WTC11 (cell line): ENCODE measurements around the gene RASA2.

ENCODE experiments used
- ATF3 ChIP-seq: sonication (generic); formaldehyde crosslinking; conservative IDR thresholded peaks from 2 replicates; pipeline ENCODE4 v1.8.1; 2022; ENCODE audit warnings: mild to moderate bottlenecking, missing genetic modification reagents
- FOXP4 ChIP-seq: sonication (generic); formaldehyde crosslinking; IDR thresholded peaks from 2 replicates; pipeline ENCODE4 v1.8.0; 2022; ENCODE audit warnings: mild to moderate bottlenecking, missing genetic modification reagents
- GTF2I ChIP-seq: fragments of 250-450 bp; sonication (Bioruptor Pico); conservative IDR thresholded peaks from 2 replicates; pipeline ENCODE4 v1.4.0; 2021; ENCODE audit warnings: mild to moderate bottlenecking
- MAX ChIP-seq: sonication (generic); formaldehyde crosslinking; IDR thresholded peaks from 2 replicates; pipeline ENCODE4 v1.8.0; 2022; ENCODE audit warnings: mild to moderate bottlenecking, missing genetic modification reagents
- SOX15 ChIP-seq: fragments of 250-450 bp; sonication (Bioruptor Pico); IDR thresholded peaks from 2 replicates; pipeline ENCODE4 v1.9.0; 2021; ENCODE audit warnings: mild to moderate bottlenecking
- TF ChIP-seq, protein P1 (sequence below): fragments of 200-600 bp; IDR thresholded peaks from 2 replicates; pipeline ENCODE4 v1.8.0; 2022; ENCODE audit warnings: antibody characterized with exemption

DNA sequence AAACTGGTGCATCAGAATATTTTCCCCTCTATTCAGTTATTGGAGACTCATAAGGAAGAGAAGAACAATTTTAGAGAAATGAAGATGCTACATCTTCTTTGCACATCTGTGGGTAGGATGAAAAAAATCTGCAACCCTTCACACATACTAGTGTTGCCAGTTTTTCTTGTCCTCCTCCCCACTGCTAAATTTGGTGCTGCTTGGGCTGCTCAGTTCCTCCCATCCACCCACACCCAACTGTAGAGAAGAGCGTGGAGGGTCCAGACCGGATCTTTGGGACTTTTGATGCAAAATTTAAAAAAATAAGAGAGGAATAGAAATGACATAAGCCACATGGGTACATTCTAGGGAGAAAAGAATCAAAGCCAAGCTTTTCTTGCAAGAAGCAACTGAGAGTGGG lies 8.7 kb upstream of the RASA2 start:
- TF ChIP-seq ATF3 (no peak), GTF2I (CRISPR knock-in tag) (no peak), MAX (no peak), FOXP4 (CRISPR knock-in tag) (no peak), SOX15 (CRISPR knock-in tag) (no peak)
- TF ChIP-seq, protein P1, sequence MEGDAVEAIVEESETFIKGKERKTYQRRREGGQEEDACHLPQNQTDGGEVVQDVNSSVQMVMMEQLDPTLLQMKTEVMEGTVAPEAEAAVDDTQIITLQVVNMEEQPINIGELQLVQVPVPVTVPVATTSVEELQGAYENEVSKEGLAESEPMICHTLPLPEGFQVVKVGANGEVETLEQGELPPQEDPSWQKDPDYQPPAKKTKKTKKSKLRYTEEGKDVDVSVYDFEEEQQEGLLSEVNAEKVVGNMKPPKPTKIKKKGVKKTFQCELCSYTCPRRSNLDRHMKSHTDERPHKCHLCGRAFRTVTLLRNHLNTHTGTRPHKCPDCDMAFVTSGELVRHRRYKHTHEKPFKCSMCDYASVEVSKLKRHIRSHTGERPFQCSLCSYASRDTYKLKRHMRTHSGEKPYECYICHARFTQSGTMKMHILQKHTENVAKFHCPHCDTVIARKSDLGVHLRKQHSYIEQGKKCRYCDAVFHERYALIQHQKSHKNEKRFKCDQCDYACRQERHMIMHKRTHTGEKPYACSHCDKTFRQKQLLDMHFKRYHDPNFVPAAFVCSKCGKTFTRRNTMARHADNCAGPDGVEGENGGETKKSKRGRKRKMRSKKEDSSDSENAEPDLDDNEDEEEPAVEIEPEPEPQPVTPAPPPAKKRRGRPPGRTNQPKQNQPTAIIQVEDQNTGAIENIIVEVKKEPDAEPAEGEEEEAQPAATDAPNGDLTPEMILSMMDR = no peak
